Vagina (tissue), 2 donors: Measurements from ENCODE around the gene LAMA1. TPM values are rescaled to one million over a fixed set of nuclear protein-coding genes. Genes with fewer than 3 reads are reported as not detected.

Experiments used
- DNase-seq, 2 donors: peaks; one replicate each; pipeline ENCODE4 v3.0.0-alpha.2; 2017; ENCODE audit errors: extremely low spot score in 2 of 2
- H3K27ac ChIP-seq: fragments of 200-600 bp; sonication (generic); one replicate; pipeline ENCODE4 v1.5.1; 2019
- H3K27me3 ChIP-seq: fragments of 200-600 bp; sonication (generic); one replicate; pipeline ENCODE4 v1.5.1; 2019
- H3K36me3 ChIP-seq, 2 donors: fragments of 200-600 bp; sonication (generic); one replicate each; pipeline ENCODE4 v1.5.1; 2017 to 2019
- H3K4me1 ChIP-seq: fragments of 200-600 bp; sonication (generic); one replicate; pipeline ENCODE4 v1.5.1; 2019
- H3K4me3 ChIP-seq, 2 donors: fragments of 200-600 bp; sonication (generic); 1 replicate in 1 of 2; 2 replicates in 1 of 2; pipeline ENCODE4 v1.5.1; 2016 to 2019
- H3K9me3 ChIP-seq: fragments of 200-600 bp; sonication (generic); one replicate; pipeline ENCODE4 v1.5.1; 2019
- CTCF ChIP-seq, 3 experiments: fragments of 450-650 bp in 2 of 3; fragments of 200-600 bp in 1 of 3; sonication (generic) in 1 of 3; IDR thresholded peaks; one replicate each; pipeline ENCODE4 v1.5.1; 2017 to 2019; ENCODE audit warnings: antibody characterized with exemption in 3 of 3, mild to moderate bottlenecking in 2 of 3, moderate library complexity in 2 of 3
- POLR2A ChIP-seq, 2 donors: fragments of 450-650 bp; IDR thresholded peaks; one replicate each; pipeline ENCODE4 v1.6.1; 2017; ENCODE audit warnings: antibody characterized with exemption in 2 of 2, mild to moderate bottlenecking in 2 of 2, moderate library complexity in 2 of 2
- POLR2AphosphoS5 ChIP-seq, 2 donors: sonication (generic); formaldehyde crosslinking; IDR thresholded peaks; one replicate each; pipeline ENCODE4 v1.9.0; 2017; ENCODE audit warnings: antibody characterized with exemption in 2 of 2, mild to moderate bottlenecking in 2 of 2, low read depth in 1 of 2; ENCODE audit not compliant: insufficient read depth in 1 of 2
- intact Hi-C: fragments of 100-400 bp; cut with DNase I; formaldehyde crosslinking; loops from one replicate; pipeline ENCODE4 v1.15.1; 2023
- total RNA-seq: library from RNA; depleted of rRNA; stranded (reverse); fragments of >200 nt; gene quantifications from one replicate; pipeline ENCODE4 v1.2.3, GENCODE V29; 2016

Gene LAMA1
- total RNA-seq, 1 donor from 2014 or later = 1.5 TPM

GRCh38 chr18:6950641-6951040 lies 167.0 kb downstream of the LAMA1 start:
- Histone ChIP-seq H3K4me3 (no peak overlapping the region), H3K36me3 (no peaks in the 10 kb centered on the region), H3K27ac (no peak overlapping the region), H3K4me1 (no peaks in the 10 kb centered on the region), H3K27me3 (no peaks in the 10 kb centered on the region), H3K9me3 (no peaks in the 10 kb centered on the region)
- no peak for TF ChIP-seq POLR2A (IDR thresholded peaks at IDR 0.05)
- TF ChIP-seq CTCF (IDR thresholded peaks at IDR 0.05) = no peak
- TF ChIP-seq POLR2AphosphoS5 (IDR thresholded peaks at IDR 0.05; ENCODE audit: insufficient read depth in 1 of 2, low read depth in 1 of 2) = no peak
- intact Hi-C loops = no loop called here
- DNase-seq = peak in 1 of 2 donors; percentile 60

- intact Hi-C loops = no loop called here
Measured at GRCh38 chr18:6949800-6950586, 167.6 kb downstream of the LAMA1 start.

GRCh38 chr18:6948281-6949055 lies 169.1 kb downstream of the LAMA1 start:
- Histone ChIP-seq H3K4me1 (no peaks in the 10 kb centered on the region), H3K27me3 (no peaks in the 10 kb centered on the region), H3K4me3 (no peak overlapping the region), H3K27ac (no peak overlapping the region), H3K9me3 (no peaks in the 10 kb centered on the region), H3K36me3 (no peaks in the 10 kb centered on the region)
- intact Hi-C loops = no loop called here
- TF ChIP-seq CTCF (IDR thresholded peaks at IDR 0.05) (no peak), POLR2A (IDR thresholded peaks at IDR 0.05) (no peak), POLR2AphosphoS5 (IDR thresholded peaks at IDR 0.05; ENCODE audit: insufficient read depth in 1 of 2, low read depth in 1 of 2) (no peak)
- peak in 1 of 2 donors; percentile 74 for DNase-seq

More at GRCh38 chr18:6949800-6950586, 167.6 kb downstream of the LAMA1 start:
- Histone ChIP-seq H3K27me3 (no peaks in the 10 kb centered on the region), H3K36me3 (no peaks in the 10 kb centered on the region), H3K4me3 (no peak overlapping the region), H3K9me3 (no peaks in the 10 kb centered on the region), H3K4me1 (no peaks in the 10 kb centered on the region), H3K27ac (no peak overlapping the region)
- peak in 1 of 2 donors; percentile 79 for DNase-seq
- TF ChIP-seq POLR2A (IDR thresholded peaks at IDR 0.05) (no peak), POLR2AphosphoS5 (IDR thresholded peaks at IDR 0.05; ENCODE audit: insufficient read depth in 1 of 2, low read depth in 1 of 2) (no peak)

- Histone ChIP-seq H3K4me3 (no peak overlapping the region), H3K9me3 (no peaks in the 10 kb centered on the region), H3K27me3 (no peaks in the 10 kb centered on the region), H3K27ac (no peak overlapping the region), H3K36me3 (no peaks in the 10 kb centered on the region), H3K4me1 (no peaks in the 10 kb centered on the region)
- intact Hi-C loops = no loop called here
- TF ChIP-seq POLR2AphosphoS5 (IDR thresholded peaks at IDR 0.05; ENCODE audit: insufficient read depth in 1 of 2, low read depth in 1 of 2) = no peak
- TF ChIP-seq POLR2A (IDR thresholded peaks at IDR 0.05) = no peak
- TF ChIP-seq CTCF (IDR thresholded peaks at IDR 0.05) = no peak
- no peak for DNase-seq
Measured at GRCh38 chr18:6947338-6948030, 170.1 kb downstream of the LAMA1 start.

GRCh38 chr18:6943143-6943542 lies 174.5 kb downstream of the LAMA1 start:
- TF ChIP-seq POLR2A (IDR thresholded peaks at IDR 0.05) (no peak), CTCF (IDR thresholded peaks at IDR 0.05) (no peak), POLR2AphosphoS5 (IDR thresholded peaks at IDR 0.05; ENCODE audit: insufficient read depth in 1 of 2, low read depth in 1 of 2) (no peak)
- Histone ChIP-seq H3K9me3 (no peaks in the 10 kb centered on the region), H3K27me3 (no peaks in the 10 kb centered on the region), H3K27ac (no peak overlapping the region), H3K4me1 (no peaks in the 10 kb centered on the region), H3K4me3 (no peak overlapping the region), H3K36me3 (no peaks in the 10 kb centered on the region)
- DNase-seq = no peak
- intact Hi-C loops = no loop called here
